ENCODE results near the gene TMPRSS6. TPM values are rescaled to one million over a fixed set of nuclear protein-coding genes. Genes with fewer than 3 reads are reported as not detected.
A peak's percentile ranks its signal among the peaks of the same experiment; 100 is the strongest.

The TMPRSS6 gene
- total and polyA plus RNA-seq, 2 of the 13 experiments (the other 11 are each of a cell fraction or from before 2014, with no cell fraction given) = 4.2 to 4.8 TPM

DNA sequence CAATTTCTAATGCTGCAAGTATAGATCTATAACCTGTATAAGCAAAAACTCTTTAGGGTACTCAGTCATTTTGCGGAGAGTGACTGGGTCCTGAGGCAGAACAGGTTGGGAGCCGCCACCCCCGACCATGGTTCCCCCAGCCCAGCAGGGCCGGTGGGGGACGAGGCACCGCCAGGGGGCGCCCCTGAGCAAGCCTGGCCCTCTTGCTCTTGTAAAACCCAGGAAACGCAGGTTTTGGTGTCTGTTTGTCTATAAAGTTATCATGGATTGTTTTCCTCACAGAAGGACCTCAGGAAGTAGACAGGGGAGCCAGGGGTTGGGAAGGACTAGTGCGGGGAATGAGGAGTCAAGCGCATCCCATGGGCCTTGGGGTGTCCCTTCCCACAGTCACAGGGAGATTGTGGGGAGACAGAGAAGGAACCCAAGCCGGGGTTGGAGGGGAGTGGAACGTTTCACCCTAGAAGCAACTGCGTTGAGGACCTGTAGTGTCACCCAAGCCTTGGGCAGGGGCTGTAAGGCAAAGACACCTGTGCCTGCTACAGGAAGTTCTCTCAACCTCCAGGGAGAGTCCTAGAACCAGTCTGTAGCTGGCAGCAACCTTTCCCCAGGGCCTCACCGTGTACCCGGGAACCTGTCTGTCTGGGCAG lies 31.6 kb downstream of the TMPRSS6 start (continued):
- TF ChIP-seq JUN (CRISPR knock-in tag; IDR thresholded peaks at IDR 0.05) (no peak), ZNF232 (CRISPR knock-in tag; IDR thresholded peaks at IDR 0.05; ENCODE audit: borderline replicate concordance) (no peak), STAG1 (CRISPR knock-in tag; IDR thresholded peaks at IDR 0.05) (peak; percentile 84), NR2F2 (IDR thresholded peaks at IDR 0.05; ENCODE audit: borderline replicate concordance, low read depth) (no peak), SOX6 (IDR thresholded peaks at IDR 0.05) (no peak), SOX6 (CRISPR knock-in tag; IDR thresholded peaks at IDR 0.05) (no peak), HOXA5 (CRISPR knock-in tag; IDR thresholded peaks at IDR 0.05) (no peak), HOXA3 (CRISPR knock-in tag; IDR thresholded peaks at IDR 0.05) (no peak), ZNF501 (CRISPR knock-in tag; IDR thresholded peaks at IDR 0.05) (peak; percentile 58; the same call in 1 of the 2 replicates), YY1 (IDR thresholded peaks at IDR 0.05; ENCODE audit: insufficient read depth, insufficient replicate concordance, low read depth, low read length) (peak; percentile 23), TBP (CRISPR knock-in tag; IDR thresholded peaks at IDR 0.05) (no peak), HOXA9 (CRISPR knock-in tag; IDR thresholded peaks at IDR 0.05; ENCODE audit: borderline replicate concordance) (no peak), ZNF616 (CRISPR knock-in tag; IDR thresholded peaks at IDR 0.05; ENCODE audit: low read depth) (no peak)
- TF ChIP-seq, protein P1, sequence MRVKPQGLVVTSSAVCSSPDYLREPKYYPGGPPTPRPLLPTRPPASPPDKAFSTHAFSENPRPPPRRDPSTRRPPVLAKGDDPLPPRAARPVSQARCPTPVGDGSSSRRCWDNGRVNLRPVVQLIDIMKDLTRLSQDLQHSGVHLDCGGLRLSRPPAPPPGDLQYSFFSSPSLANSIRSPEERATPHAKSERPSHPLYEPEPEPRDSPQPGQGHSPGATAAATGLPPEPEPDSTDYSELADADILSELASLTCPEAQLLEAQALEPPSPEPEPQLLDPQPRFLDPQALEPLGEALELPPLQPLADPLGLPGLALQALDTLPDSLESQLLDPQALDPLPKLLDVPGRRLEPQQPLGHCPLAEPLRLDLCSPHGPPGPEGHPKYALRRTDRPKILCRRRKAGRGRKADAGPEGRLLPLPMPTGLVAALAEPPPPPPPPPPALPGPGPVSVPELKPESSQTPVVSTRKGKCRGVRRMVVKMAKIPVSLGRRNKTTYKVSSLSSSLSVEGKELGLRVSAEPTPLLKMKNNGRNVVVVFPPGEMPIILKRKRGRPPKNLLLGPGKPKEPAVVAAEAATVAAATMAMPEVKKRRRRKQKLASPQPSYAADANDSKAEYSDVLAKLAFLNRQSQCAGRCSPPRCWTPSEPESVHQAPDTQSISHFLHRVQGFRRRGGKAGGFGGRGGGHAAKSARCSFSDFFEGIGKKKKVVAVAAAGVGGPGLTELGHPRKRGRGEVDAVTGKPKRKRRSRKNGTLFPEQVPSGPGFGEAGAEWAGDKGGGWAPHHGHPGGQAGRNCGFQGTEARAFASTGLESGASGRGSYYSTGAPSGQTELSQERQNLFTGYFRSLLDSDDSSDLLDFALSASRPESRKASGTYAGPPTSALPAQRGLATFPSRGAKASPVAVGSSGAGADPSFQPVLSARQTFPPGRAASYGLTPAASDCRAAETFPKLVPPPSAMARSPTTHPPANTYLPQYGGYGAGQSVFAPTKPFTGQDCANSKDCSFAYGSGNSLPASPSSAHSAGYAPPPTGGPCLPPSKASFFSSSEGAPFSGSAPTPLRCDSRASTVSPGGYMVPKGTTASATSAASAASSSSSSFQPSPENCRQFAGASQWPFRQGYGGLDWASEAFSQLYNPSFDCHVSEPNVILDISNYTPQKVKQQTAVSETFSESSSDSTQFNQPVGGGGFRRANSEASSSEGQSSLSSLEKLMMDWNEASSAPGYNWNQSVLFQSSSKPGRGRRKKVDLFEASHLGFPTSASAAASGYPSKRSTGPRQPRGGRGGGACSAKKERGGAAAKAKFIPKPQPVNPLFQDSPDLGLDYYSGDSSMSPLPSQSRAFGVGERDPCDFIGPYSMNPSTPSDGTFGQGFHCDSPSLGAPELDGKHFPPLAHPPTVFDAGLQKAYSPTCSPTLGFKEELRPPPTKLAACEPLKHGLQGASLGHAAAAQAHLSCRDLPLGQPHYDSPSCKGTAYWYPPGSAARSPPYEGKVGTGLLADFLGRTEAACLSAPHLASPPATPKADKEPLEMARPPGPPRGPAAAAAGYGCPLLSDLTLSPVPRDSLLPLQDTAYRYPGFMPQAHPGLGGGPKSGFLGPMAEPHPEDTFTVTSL (CRISPR knock-in tag; IDR thresholded peaks at IDR 0.05; ENCODE audit: borderline replicate concordance) = no peak
- TF ChIP-seq, protein P2, sequence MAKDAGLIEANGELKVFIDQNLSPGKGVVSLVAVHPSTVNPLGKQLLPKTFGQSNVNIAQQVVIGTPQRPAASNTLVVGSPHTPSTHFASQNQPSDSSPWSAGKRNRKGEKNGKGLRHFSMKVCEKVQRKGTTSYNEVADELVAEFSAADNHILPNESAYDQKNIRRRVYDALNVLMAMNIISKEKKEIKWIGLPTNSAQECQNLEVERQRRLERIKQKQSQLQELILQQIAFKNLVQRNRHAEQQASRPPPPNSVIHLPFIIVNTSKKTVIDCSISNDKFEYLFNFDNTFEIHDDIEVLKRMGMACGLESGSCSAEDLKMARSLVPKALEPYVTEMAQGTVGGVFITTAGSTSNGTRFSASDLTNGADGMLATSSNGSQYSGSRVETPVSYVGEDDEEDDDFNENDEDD (CRISPR knock-in tag; IDR thresholded peaks at IDR 0.05; ENCODE audit: borderline replicate concordance) = no peak
- TF ChIP-seq, protein P3, sequence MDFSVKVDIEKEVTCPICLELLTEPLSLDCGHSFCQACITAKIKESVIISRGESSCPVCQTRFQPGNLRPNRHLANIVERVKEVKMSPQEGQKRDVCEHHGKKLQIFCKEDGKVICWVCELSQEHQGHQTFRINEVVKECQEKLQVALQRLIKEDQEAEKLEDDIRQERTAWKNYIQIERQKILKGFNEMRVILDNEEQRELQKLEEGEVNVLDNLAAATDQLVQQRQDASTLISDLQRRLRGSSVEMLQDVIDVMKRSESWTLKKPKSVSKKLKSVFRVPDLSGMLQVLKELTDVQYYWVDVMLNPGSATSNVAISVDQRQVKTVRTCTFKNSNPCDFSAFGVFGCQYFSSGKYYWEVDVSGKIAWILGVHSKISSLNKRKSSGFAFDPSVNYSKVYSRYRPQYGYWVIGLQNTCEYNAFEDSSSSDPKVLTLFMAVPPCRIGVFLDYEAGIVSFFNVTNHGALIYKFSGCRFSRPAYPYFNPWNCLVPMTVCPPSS (IDR thresholded peaks at IDR 0.05) = no peak
- TF ChIP-seq, protein P4, sequence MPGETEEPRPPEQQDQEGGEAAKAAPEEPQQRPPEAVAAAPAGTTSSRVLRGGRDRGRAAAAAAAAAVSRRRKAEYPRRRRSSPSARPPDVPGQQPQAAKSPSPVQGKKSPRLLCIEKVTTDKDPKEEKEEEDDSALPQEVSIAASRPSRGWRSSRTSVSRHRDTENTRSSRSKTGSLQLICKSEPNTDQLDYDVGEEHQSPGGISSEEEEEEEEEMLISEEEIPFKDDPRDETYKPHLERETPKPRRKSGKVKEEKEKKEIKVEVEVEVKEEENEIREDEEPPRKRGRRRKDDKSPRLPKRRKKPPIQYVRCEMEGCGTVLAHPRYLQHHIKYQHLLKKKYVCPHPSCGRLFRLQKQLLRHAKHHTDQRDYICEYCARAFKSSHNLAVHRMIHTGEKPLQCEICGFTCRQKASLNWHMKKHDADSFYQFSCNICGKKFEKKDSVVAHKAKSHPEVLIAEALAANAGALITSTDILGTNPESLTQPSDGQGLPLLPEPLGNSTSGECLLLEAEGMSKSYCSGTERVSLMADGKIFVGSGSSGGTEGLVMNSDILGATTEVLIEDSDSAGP (CRISPR knock-in tag; IDR thresholded peaks at IDR 0.05; ENCODE audit: borderline replicate concordance) = no peak
- TF ChIP-seq, protein P5, sequence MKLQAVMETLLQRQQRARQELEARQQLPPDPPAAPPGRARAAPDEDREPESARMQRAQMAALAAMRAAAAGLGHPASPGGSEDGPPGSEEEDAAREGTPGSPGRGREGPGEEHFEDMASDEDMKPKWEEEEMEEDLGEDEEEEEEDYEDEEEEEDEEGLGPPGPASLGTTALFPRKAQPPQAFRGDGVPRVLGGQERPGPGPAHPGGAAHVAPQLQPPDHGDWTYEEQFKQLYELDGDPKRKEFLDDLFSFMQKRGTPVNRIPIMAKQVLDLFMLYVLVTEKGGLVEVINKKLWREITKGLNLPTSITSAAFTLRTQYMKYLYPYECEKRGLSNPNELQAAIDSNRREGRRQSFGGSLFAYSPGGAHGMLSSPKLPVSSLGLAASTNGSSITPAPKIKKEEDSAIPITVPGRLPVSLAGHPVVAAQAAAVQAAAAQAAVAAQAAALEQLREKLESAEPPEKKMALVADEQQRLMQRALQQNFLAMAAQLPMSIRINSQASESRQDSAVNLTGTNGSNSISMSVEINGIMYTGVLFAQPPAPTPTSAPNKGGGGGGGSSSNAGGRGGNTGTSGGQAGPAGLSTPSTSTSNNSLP (IDR thresholded peaks at IDR 0.05; ENCODE audit: low read depth, low read length) = no peak
